NCI-H748 (cell line): ENCODE results near the gene CFAP74.

ENCODE experiments used
- DNase-seq: peaks from one replicate; lab custom pipeline; 2025; ENCODE audit not compliant: unreplicated experiment; lab: John Stamatoyannopoulos, UW

Gene CFAP74

DNA sequence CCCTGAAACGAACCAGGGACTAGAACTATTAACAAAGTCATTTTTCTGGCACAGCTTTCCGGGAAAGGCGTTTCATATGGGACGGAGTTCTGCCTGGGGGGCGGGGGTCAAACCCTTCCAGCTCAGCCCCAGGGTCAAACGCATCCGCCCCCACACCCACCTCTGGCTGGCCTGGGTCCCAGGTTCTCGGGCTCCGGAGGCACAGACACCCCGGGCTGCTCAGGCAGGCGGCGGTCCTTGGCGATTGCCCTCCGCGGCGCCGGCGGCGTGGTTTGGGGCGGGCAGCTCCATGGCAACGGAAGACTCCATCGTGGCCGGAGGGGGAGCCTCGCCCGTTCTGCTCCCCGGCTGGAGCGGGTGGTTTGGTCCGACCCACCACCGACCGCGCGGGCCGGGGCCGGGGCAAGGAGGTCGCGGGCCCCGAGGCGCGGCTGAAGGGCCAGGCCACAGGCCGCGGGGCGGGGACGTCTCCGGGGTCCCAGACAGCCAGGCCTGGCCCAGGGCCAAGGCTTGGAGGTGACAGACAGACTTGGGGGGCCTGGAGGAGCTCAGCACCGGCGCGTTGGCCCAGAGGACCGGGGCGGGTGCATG lies at the start of gene CFAP74:
TSS of gene CFAP74 (minus strand) at position 246 of the 591 bp plus-strand sequence. CDS start 12,830 bp downstream, outside the sequence.
- DNase-seq: peak; percentile 69

DNA sequence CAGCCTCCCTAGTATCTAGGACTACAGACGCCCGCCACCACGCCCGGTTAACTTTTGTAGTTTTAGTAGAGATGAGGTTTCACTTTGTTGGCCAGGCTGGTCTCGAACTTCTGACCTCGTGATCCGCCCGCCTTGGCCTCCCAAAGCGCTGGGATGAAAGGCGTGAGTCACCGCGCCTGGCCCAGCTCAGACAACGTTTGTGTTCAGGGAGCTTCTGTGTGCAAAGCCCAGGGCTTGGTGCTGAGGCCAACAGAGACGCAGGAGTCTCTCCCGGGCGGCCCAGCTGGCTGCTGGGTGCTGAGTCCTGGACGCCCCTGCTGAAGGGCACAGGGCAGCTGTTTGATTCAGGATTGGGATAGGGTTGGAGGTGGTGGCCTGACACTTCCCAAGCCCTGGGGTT lies 49.6 kb upstream of the CFAP74 start:
- DNase-seq: no peak

DNA sequence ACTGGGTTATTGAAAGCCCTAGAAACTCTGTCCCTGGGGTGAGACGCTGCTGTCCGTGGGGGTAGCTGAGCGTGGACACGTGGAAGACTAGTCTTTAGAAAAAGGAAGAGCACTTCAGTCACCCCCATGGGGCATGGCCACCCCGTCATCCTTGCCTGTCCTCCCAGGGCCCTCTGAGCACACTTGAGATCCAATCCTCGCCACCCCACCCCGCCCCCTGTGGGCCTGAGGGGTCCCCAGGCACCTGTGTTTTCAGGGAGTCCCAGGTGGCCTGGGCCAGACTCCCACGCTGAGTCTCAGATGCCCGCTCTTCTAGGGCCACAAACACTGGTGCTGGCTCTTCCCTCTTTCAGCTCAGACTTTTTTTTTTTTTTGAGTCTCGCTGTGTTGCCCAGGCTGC lies 49.2 kb upstream of the CFAP74 start:
- no peak for DNase-seq

GRCh38 chr1:2052054-2052679 lies 48.6 kb upstream of the CFAP74 start:
- DNase-seq: no peak

DNA sequence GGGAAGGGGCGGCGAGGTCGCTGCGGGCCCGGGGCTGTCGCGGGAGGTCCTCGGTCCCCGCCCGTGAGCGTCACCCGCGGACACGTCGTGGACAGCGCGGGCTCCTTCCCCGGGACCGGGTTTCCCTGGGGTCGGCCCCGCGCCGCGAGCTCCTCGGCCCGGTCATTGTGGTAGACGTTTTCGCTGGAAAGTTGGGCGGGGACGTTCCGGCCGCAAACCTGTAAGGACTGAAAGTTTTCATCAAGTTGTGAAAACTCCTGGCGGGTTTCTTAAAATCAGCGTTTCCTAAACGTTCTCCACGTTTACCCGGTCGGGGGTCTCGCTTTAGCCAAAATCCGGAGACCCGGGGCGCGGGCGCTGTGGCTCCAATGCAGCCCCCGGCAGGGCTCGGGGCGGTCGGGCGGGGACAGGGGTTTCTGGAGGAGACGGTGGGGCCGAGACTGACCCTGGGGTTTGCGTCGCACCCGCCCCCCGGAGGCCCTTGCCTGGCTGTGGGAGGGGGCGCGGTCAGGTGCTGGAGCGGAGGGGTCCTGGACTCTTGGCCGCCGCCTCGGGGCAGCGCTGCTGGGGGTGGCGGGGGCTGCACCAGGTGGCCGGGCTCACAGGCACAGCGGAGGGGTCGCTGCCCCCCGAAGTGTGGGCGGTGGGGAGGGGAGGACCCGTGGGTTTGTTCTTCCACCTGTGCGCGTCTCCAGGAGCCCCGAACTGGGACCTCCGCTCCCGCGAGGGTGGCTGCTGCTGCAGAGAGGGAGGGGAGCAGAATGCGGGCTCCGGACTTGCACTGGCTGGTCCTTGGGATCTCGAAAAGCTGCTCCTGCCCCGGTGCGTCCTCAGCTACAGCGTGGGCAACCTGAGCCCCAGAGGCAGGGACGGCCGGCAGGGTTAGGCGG lies 47.5 kb upstream of the CFAP74 start:
- DNase-seq: peak; percentile 20

- DNase-seq: peak; percentile 71
Observed at GRCh38 chr1:2050461-2050792, 46.8 kb upstream of the CFAP74 start.

GRCh38 chr1:2049718-2050431 lies 46.3 kb upstream of the CFAP74 start, which contains the start of gene PRKCZ:
TSS of gene PRKCZ (plus strand) at chr1:2050411. CDS start at chr1:2050631, 220 bp downstream.
- DNase-seq: peak; percentile 92

DNA sequence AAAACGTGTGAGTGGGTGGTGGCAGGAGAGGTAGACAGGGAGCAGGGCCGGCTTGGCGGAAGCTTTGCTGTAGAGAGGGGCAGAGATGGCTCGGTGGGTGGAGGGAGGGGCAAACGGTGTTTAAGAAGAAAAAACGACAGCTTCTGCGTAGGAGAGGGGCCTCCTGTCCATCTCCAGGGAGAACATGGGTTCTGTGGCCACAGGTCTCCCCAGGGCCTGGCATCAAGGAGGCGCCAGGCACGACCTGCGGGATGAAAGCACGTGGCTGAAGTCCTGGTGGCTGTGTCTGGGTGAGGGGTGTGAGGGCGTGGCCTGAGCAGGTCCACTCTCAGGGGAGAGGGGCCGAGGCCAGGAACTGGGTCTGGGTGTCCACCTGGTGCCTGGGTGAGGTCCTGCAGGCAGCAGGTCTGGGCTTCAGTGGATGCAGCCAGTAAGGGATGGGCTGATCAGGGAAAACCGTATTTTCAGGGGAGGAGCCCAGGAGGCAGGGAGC lies 45.7 kb upstream of the CFAP74 start:
- peak; percentile 65 for DNase-seq

- no peak for DNase-seq
Observed at GRCh38 chr1:2047749-2048729, 44.5 kb upstream of the CFAP74 start.

DNA sequence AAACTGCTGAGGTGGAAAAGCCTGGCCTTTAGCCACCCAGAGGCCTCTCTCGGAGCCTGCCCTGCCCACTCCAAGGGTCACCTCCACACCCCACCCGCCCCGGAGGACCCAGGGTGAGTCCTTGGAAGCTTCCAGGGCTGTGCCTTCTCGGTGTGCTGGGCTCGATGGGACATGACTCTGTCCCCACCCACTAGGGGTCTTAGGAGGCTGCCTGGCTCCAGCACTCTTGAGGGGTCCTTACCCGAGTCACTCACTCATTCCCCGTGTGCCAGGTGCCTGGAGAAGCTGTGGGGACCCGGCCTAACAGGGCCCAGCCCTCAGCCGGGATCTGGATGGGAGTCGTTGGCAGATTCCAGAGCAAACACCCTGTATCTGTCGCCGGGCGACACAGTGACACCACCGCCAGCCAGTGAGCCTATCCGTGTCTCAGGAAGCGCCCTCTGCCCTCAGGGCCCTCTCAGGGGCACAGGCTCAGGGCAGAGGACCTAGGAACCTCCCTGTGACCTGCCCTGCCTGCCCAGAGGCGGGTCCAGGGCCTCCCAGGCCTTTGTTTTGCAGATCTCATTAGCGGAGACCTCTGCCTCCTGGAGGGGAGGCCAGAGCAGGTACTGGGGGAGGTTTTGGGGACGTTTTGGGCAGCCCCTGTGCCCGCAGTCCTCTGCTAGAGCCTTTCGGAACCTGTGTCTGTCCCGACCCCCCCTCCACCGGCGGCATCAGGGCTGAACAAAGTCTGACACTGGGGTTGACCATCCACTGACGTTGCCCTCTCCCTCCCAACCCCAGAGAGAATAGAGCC lies 43.6 kb upstream of the CFAP74 start:
- DNase-seq: no peak

- peak; percentile 61 for DNase-seq
Observed at GRCh38 chr1:2046174-2046917, 42.8 kb upstream of the CFAP74 start.

DNA sequence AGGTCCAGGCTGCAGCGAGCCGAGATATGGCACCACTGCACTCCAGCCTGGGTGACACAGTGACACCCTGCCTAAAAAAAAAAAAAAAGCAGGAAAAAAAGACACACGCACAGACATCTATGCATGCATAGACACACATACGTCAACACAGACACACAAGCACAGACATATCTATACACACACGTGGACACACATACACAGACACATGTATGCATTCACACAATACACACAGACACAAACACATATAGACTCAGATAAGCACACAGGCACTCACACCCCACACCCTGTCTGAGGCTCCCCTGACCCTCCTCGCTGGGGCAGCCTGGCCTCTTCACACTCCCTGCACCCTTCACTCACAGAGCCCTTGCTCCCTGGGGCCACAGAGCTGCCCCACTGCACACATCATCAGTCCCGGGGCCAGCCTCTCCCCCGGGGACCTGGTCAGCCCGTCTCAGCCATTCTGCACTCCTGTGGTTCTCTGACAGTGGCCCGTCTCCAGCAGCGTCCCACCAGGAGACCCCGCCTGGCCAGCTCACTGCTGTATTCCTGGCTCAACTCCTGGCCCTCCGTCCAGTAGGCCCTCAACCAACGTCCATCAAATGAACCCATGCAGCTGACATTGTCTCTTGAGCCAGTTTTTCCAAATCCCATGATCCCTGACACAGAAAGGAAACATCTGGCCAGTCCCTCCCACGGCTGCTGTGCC lies 42.0 kb upstream of the CFAP74 start:
- no peak for DNase-seq

- DNase-seq: peak; percentile 38
Observed at GRCh38 chr1:2044510-2045319, 41.1 kb upstream of the CFAP74 start.

- no peak for DNase-seq
Observed at GRCh38 chr1:2043886-2044285, 40.3 kb upstream of the CFAP74 start.

GRCh38 chr1:2042830-2043773 lies 39.5 kb upstream of the CFAP74 start:
- DNase-seq: peak; percentile 10

DNA sequence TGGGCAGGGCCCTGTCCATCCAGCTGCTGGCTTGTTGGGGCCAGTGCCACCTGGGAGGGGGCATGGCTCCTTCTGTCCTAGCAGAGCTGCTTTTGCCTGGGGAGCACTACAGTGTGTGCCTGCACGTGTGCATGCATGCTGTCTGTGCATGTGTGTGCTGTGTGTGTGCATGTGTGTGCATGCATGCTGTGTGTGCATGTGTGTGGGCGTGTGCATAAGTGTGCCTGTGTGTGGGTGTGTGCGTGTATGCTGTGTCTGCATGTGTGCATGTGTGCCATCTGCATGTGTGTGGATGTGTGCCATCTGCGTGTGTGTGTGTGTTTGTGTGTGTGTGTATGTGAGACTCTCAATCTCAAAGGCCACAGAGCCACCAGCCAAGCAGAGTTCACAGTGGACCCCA lies 38.3 kb upstream of the CFAP74 start:
- DNase-seq: no peak
